Measurements from ENCODE around the gene MACROD2.

DNA sequence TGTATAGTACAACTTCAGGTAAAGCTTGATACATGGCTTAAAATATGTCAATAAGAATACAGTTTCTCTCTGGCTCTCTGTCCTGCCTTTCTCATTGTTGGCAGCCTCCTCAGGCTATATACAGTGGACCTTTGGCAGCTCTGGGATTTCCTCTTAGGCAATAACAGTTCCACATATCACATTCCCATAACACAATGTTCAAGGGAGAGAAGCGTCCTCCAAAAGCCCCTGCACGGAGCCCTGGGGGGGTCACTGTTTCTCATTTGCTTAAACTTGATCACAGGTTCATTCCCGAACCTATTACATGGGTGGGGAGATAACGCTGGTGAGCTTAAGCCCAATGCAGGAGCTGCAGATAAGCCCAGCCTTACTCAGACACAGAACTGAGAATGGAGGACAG, 346.5 kb downstream of the MACROD2 start:
- TF ChIP-seq EZH2 (IDR thresholded peaks at IDR 0.05; ENCODE audit: borderline replicate concordance, low read depth, low read length, poor library complexity, severe bottlenecking) (no peak), CTCF (conservative IDR thresholded peaks at IDR 0.05; ENCODE audit: low read depth, low read length) (no peak)
